ENCODE results near the gene DNAJC18. TPM values are rescaled to one million over a fixed set of nuclear protein-coding genes. Genes with fewer than 3 reads are reported as not detected.

DNAJC18 gene
- total RNA-seq, 4 donors from 2014 or later: 8.3 to 15.4 (median 13.4) TPM

DNA sequence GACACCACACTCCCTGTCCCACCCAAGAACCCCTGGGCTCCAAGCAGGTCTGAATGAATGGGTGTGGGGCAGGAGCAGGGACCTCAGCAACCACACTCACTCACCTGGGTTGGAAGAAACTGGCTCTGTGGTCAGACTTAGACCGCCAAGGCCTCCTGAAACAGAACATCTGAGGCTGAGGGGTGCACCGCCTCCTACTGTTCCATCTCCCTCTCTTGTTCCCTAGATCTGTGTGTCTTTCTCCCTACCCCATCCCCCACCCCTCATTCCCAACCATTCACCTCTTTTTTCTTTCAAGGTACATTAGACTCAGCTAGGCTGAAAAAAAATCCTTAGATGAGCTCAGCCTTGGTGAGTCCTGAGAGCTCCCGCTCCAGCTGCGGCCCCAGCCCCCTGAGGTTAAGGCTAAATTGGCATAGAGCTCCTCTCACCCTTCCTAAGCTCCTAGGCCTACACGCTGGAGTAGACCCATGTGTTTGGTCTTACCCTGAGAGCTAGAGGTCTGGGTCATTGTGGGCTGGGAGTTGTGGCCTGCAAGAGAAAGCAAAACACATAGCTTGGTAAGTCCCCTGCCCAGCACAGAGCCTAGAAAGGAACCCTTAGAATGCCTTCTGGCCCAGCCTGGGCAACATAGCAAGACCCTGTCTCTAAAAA, 18.5 kb upstream of the DNAJC18 start:
- Histone ChIP-seq H3K9me3 (no peaks in the 10 kb centered on the region), H3K4me1 (peaks cover 0 to 4% (median 1%) of the 10 kb centered on the region in 4 donors), H3K27me3 (no peaks in the 10 kb centered on the region), H3K4me3 (no peak overlapping the region), H3K36me3 (peaks cover 0 to 40% (median 0%) of the 10 kb centered on the region in 4 donors), H3K27ac (replicated peaks in 1 of 4) (no peak overlapping the region)
- no peak for DNase-seq (ENCODE audit: extremely low spot score)
- 99% methylated on average over 5 of the region's 5 CpGs for WGBS
- intact Hi-C loops (cut with DNase I): no loop called here
- no peak for TF ChIP-seq EP300 (IDR thresholded peaks at IDR 0.05)
- TF ChIP-seq POLR2A (IDR thresholded peaks at IDR 0.05; ENCODE audit: low read depth): no peak
- TF ChIP-seq CTCF (IDR thresholded peaks at IDR 0.05): no peak
- TF ChIP-seq POLR2AphosphoS5 (IDR thresholded peaks at IDR 0.05): no peak

DNA sequence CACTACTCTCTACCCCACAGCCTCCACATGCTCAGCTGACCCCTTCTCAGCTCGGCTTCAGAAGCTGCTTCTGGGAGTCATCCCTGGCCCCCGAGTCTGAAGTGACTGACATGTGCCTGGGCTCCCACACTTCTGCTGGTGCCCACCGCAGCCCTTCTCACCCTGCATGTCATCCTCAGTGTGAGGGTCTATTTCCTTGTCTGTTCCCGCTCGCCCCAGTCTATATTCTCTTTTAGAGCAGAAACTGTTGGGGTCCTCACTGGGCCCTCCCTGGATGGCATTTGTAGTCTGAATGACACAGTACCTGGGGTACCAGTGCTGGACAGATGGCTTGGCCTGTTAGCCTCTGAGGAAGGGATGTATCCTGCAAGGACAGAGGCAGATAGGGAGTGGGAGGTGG, 17.9 kb upstream of the DNAJC18 start:
- Histone ChIP-seq H3K4me1 (peaks cover 0 to 4% (median 1%) of the 10 kb centered on the region in 4 donors), H3K27me3 (no peaks in the 10 kb centered on the region), H3K27ac (replicated peaks in 1 of 4) (no peak overlapping the region), H3K4me3 (no peak overlapping the region), H3K9me3 (no peaks in the 10 kb centered on the region), H3K36me3 (peaks cover 0 to 42% (median 0%) of the 10 kb centered on the region in 4 donors)
- WGBS: 96% methylated on average over 5 of the region's 5 CpGs
- intact Hi-C loops (cut with DNase I): no loop called here
- DNase-seq (ENCODE audit: extremely low spot score): no peak
- TF ChIP-seq POLR2A (IDR thresholded peaks at IDR 0.05; ENCODE audit: low read depth) (no peak), EP300 (IDR thresholded peaks at IDR 0.05) (no peak), POLR2AphosphoS5 (IDR thresholded peaks at IDR 0.05) (no peak), CTCF (IDR thresholded peaks at IDR 0.05) (no peak)

DNA sequence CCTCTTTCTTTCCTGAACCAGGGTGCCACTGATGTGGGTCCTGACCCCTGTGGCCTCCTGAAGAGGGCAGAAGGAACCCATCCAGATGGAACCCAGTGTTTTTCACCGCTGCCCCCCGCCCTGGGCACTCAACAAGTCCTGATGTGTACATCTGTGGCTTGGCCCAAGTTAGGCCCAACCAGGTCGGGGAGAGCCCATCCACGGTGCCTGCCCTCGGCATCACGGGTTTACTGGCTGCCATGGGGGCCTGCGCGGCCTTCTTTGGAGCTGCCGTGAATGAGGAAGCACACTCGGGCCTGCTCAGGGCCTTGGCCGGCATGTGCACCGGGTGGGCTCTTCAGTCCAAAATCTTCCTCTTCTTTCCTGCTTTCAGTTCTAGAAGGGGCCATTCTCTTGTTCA, 17.5 kb upstream of the DNAJC18 start:
- H3K27me3 ChIP-seq: no peaks in the 10 kb centered on the region
- intact Hi-C loops (cut with DNase I): no loop called here
- no peak overlapping the region for H3K4me3 ChIP-seq
- DNase-seq (ENCODE audit: extremely low spot score): no peak
- TF ChIP-seq CTCF (IDR thresholded peaks at IDR 0.05) (no peak), EP300 (IDR thresholded peaks at IDR 0.05) (no peak), POLR2A (IDR thresholded peaks at IDR 0.05; ENCODE audit: low read depth) (no peak), POLR2AphosphoS5 (IDR thresholded peaks at IDR 0.05) (no peak)
- no peak overlapping the region for H3K27ac ChIP-seq (replicated peaks in 1 of 4)
- 90% methylated on average over 6 of the region's 12 CpGs for WGBS
- peaks cover 0 to 46% (median 0%) of the 10 kb centered on the region in 4 donors for H3K36me3 ChIP-seq
- H3K4me1 ChIP-seq: peaks cover 0 to 4% (median 1%) of the 10 kb centered on the region in 4 donors
- no peaks in the 10 kb centered on the region for H3K9me3 ChIP-seq

GRCh38 chr5:139454568-139455290, 15.4 kb upstream of the DNAJC18 start:
- Histone ChIP-seq H3K4me3 (no peak overlapping the region), H3K9me3 (no peaks in the 10 kb centered on the region), H3K27me3 (no peaks in the 10 kb centered on the region), H3K4me1 (peaks cover 0 to 4% (median 1%) of the 10 kb centered on the region in 4 donors), H3K36me3 (peaks cover 0 to 64% (median 0%) of the 10 kb centered on the region in 4 donors), H3K27ac (replicated peaks in 1 of 4) (no peak overlapping the region)
- TF ChIP-seq EP300 (IDR thresholded peaks at IDR 0.05) (no peak), POLR2AphosphoS5 (IDR thresholded peaks at IDR 0.05) (no peak), CTCF (IDR thresholded peaks at IDR 0.05) (no peak), POLR2A (IDR thresholded peaks at IDR 0.05; ENCODE audit: low read depth) (no peak)
- no peak for DNase-seq (ENCODE audit: extremely low spot score)
- intact Hi-C loops (cut with DNase I): no loop called here
- WGBS: 95% methylated on average over 10 of the region's 11 CpGs

Measured in esophagus muscularis mucosa (tissue), 4 donors.